ENCODE results near the gene SLC25A33. TPM values are rescaled to one million over a fixed set of nuclear protein-coding genes. Genes with fewer than 3 reads are reported as not detected.

SLC25A33 gene
- total and polyA plus RNA-seq, 12 donors = 1.9 to 10.3 (median 3.3) TPM

- 67 to 89% (median 85%) methylated on average over 3 to 19 of the region's 19 CpGs for WGBS, 4 donors
- H3K9me3 ChIP-seq (replicated peaks in 1 of 3) = no peaks in the 10 kb centered on the region
- no peak for TF ChIP-seq CTCF (IDR thresholded peaks at IDR 0.05)
- no peak for TF ChIP-seq POLR2A (IDR thresholded peaks at IDR 0.05)
- no peak overlapping the region for H3K4me3 ChIP-seq
- no peaks in the 10 kb centered on the region for H3K27me3 ChIP-seq
- intact Hi-C loops (cut with DNase I) = no loop called here
- H3K27ac ChIP-seq = peak overlapping the region in 1 of 5 donors; percentile 54
- H3K36me3 ChIP-seq (replicated peaks in 1 of 2) = no peaks in the 10 kb centered on the region
- peaks cover 20 to 29% of the 10 kb centered on the region in 2 donors for H3K4me1 ChIP-seq (replicated peaks in 1 of 2)
- peak in 1 of 7 donors; percentile 20 for DNase-seq
Observed at GRCh38 chr1:9590945-9591668, 51.8 kb downstream of the SLC25A33 start.

- H3K27ac ChIP-seq = peak overlapping the region in 1 of 5 donors; percentile 76
- 78 to 89% (median 81%) methylated on average over 14 to 22 of the region's 22 CpGs for WGBS, 4 donors
- H3K4me1 ChIP-seq (replicated peaks in 1 of 2) = peaks cover 20 to 29% of the 10 kb centered on the region in 2 donors
- DNase-seq = peak in 1 of 7 donors; percentile 21
- H3K4me3 ChIP-seq = no peak overlapping the region
- TF ChIP-seq CTCF (IDR thresholded peaks at IDR 0.05) (no peak), POLR2A (IDR thresholded peaks at IDR 0.05) (no peak)
- H3K36me3 ChIP-seq (replicated peaks in 1 of 2) = no peaks in the 10 kb centered on the region
- intact Hi-C loops (cut with DNase I) = no loop called here
- no peaks in the 10 kb centered on the region for H3K27me3 ChIP-seq
- no peaks in the 10 kb centered on the region for H3K9me3 ChIP-seq (replicated peaks in 1 of 3)
Observed at GRCh38 chr1:9591669-9592509, 52.6 kb downstream of the SLC25A33 start.

GRCh38 chr1:9592510-9593075, 53.3 kb downstream of the SLC25A33 start:
- DNase-seq = no peak
- WGBS, 4 donors = 76 to 87% (median 82%) methylated on average over 9 to 16 of the region's 16 CpGs
- intact Hi-C loops (cut with DNase I) = no loop called here
- Histone ChIP-seq H3K9me3 (replicated peaks in 1 of 3) (no peaks in the 10 kb centered on the region), H3K36me3 (replicated peaks in 1 of 2) (no peaks in the 10 kb centered on the region), H3K27ac (peak overlapping the region in 2 of 5 donors; percentile 67 to 76), H3K27me3 (no peaks in the 10 kb centered on the region), H3K4me1 (replicated peaks in 1 of 2) (peaks cover 20 to 29% of the 10 kb centered on the region in 2 donors), H3K4me3 (no peak overlapping the region)
- TF ChIP-seq POLR2A (IDR thresholded peaks at IDR 0.05) = no peak
- no peak for TF ChIP-seq CTCF (IDR thresholded peaks at IDR 0.05)

- Histone ChIP-seq H3K9me3 (replicated peaks in 1 of 3) (no peaks in the 10 kb centered on the region), H3K27ac (peak overlapping the region in 3 of 5 donors; percentile 5 to 76 (median 67)), H3K27me3 (no peaks in the 10 kb centered on the region), H3K4me1 (replicated peaks in 1 of 2) (peaks cover 20 to 28% of the 10 kb centered on the region in 2 donors), H3K36me3 (replicated peaks in 1 of 2) (no peaks in the 10 kb centered on the region), H3K4me3 (no peak overlapping the region)
- no peak for DNase-seq
- WGBS, 4 donors = 17 to 55% (median 54%) methylated on average over 1 to 9 of the region's 9 CpGs
- intact Hi-C loops (cut with DNase I) = no loop called here
- TF ChIP-seq CTCF (IDR thresholded peaks at IDR 0.05) = no peak
- peak in 1 of 2 donors; percentile 11 for TF ChIP-seq POLR2A (IDR thresholded peaks at IDR 0.05)
Observed at GRCh38 chr1:9593147-9593491, 53.9 kb downstream of the SLC25A33 start.

Measured in adrenal gland (tissue), 12 donors.